ENCODE data around the gene ATXN7L1. TPM values are rescaled to one million over a fixed set of nuclear protein-coding genes. Genes with fewer than 3 reads are reported as not detected.

ATXN7L1 gene
- total and polyA plus RNA-seq, 2 of the 8 experiments (the other 6 are each of a cell fraction or from before 2014, with no cell fraction given): 14.3 to 34.0 TPM

GRCh38 chr7:105880571-105881330, 4.4 kb upstream of the ATXN7L1 start:
- Histone ChIP-seq H2BK12ac (ENCODE audit: low read depth, low read length) (no peak overlapping the region), H4K20me1 (replicated peaks in 1 of 2; ENCODE audit: control insufficient read depth in 1 of 2, insufficient read depth in 2 of 2, low read length in 2 of 2) (peaks cover 2 to 11% of the 10 kb centered on the region in 2 experiments), H3K23ac (ENCODE audit: insufficient read length) (no peak overlapping the region), H4K91ac (replicated peaks; ENCODE audit: insufficient read length, low read length) (no peak overlapping the region), H3K18ac (ENCODE audit: extremely low read depth, low read length) (no peak overlapping the region), H3K79me1 (ENCODE audit: low read depth, low read length) (peaks cover 5% of the 10 kb centered on the region; the same call in 1 of the 2 replicates), H3K9ac (replicated peaks in 1 of 4; ENCODE audit: extremely low read depth in 1 of 4, low read depth in 3 of 4, low read length in 3 of 4) (no peak overlapping the region), H3K27ac (ENCODE audit: low read depth, low read length) (no peak overlapping the region), H3K4ac (replicated peaks; ENCODE audit: insufficient read length, low read depth, low read length) (no peak overlapping the region), H2AFZ (ENCODE audit: low read length) (no peak overlapping the region), H2BK120ac (replicated peaks; ENCODE audit: low read depth, low read length) (no peak overlapping the region), H2BK5ac (ENCODE audit: low read depth, low read length) (no peak overlapping the region), H3K23me2 (ENCODE audit: low read depth, low read length) (peaks cover 7% of the 10 kb centered on the region; the same call in 1 of the 2 replicates), H3K79me2 (ENCODE audit: control insufficient read depth in 1 of 2, insufficient read depth in 2 of 2, low read length in 2 of 2) (peaks cover 0 to 52% of the 10 kb centered on the region in 2 experiments; a peak in 2 of 4 replicates), H3K4me3 (ENCODE audit: extremely low read depth in 1 of 4, insufficient read depth in 2 of 4, low read depth in 3 of 4, low read length in 4 of 4) (no peak overlapping the region), H4K8ac (ENCODE audit: extremely low read depth, insufficient read depth, low read length) (no peak overlapping the region), H2AK5ac (ENCODE audit: low read depth, low read length) (no peak overlapping the region), H3K56ac (replicated peaks; ENCODE audit: insufficient read length, low read depth, low read length) (no peak overlapping the region), H3K14ac (ENCODE audit: insufficient read length) (no peak overlapping the region), H3K4me2 (ENCODE audit: insufficient read depth in 1 of 2, low read depth in 2 of 2, low read length in 2 of 2) (no peak overlapping the region), H4K5ac (ENCODE audit: insufficient read length, low read depth, low read length) (no peak overlapping the region), H2BK15ac (ENCODE audit: low read length) (no peak overlapping the region), H3K4me1 (replicated peaks in 1 of 4; ENCODE audit: control insufficient read depth in 3 of 4, insufficient read depth in 4 of 4, low read length in 3 of 4) (peaks cover 0 to 18% (median 12%) of the 10 kb centered on the region in 4 experiments; a peak in 5 of 7 replicates), H3K27me3 (replicated peaks in 1 of 4; ENCODE audit: control insufficient read depth in 3 of 4, extremely low read depth in 1 of 4, insufficient read depth in 3 of 4, low read length in 3 of 4) (peaks cover 0 to 14% (median 12%) of the 10 kb centered on the region in 4 experiments; a peak in 5 of 7 replicates), H3K36me3 (ENCODE audit: control insufficient read depth in 2 of 4, insufficient read depth in 4 of 4, low read length in 3 of 4) (no peaks in the 10 kb centered on the region), H2BK20ac (ENCODE audit: low read length) (no peak overlapping the region), H3K9me3 (ENCODE audit: insufficient read depth in 2 of 2, low read depth in 1 of 2, low read length in 1 of 2) (no peaks in the 10 kb centered on the region)
- 78% methylated on average over 6 of the region's 6 CpGs; no CpG with 5 or more reads in 1 of the 2 experiments for WGBS, 2 experiments (ENCODE audit: extremely low coverage in 1 of 2, insufficient coverage in 1 of 2, insufficient read length in 1 of 2, insufficient replicate concordance in 2 of 2, low coverage in 1 of 2, low lambda C conversion rate in 2 of 2, missing lambda C conversion rate in 1 of 2)
- POLR2A ChIA-PET (ENCODE audit: partially characterized antibody): interaction anchor here (0.7 to 1.7 kb wide), 2 partner anchors 10 to 24 kb away, joined by 3 to 4 read pairs; no protein-coding TSS in a partner anchor
- TF ChIP-seq RAD21 (IDR thresholded peaks at IDR 0.05 in 1 of 2, conservative IDR thresholded peaks at IDR 0.05 in 1 of 2; ENCODE audit: low read depth in 2 of 2, low read length in 2 of 2): peak in 1 of 2 experiments; percentile 44; a peak in 2 of 4 replicates
- TF ChIP-seq SP1 (IDR thresholded peaks at IDR 0.05; ENCODE audit: low read depth, low read length): no peak
- no peak for DNase-seq (ENCODE audit: low read depth in 1 of 2, low spot score in 2 of 2)
- CTCF ChIA-PET (ENCODE audit: partially characterized antibody): interaction anchor here (0.6 to 5.8 kb wide), 12 partner anchors 12 to 195 kb away, joined by 3 to 99 read pairs (median 3); no protein-coding TSS in a partner anchor
- no peak for FAIRE-seq

Measured in H1 (cell line).